Breast epithelium (tissue), 4 donors: ENCODE results near the gene PCARE. TPM values are rescaled to one million over a fixed set of nuclear protein-coding genes. Genes with fewer than 3 reads are reported as not detected.
"Not testable (repeated sequence)": the region's sequence is repeated elsewhere in the genome, so short reads cannot be mapped to it uniquely, and the experiment has no call there.

ENCODE experiments used
- DNase-seq, 2 donors: peaks; one replicate each; pipeline ENCODE4 v3.0.0-alpha.2; 2019; ENCODE audit warnings: low spot score in 2 of 2
- H3K27ac ChIP-seq, 2 donors: fragments of 200-600 bp; sonication (generic) in 1 of 2; one replicate each; pipeline ENCODE4 v1.5.1; 2016 to 2019; ENCODE audit warnings: mild to moderate bottlenecking in 1 of 2
- H3K27me3 ChIP-seq, 2 donors: fragments of 200-600 bp; sonication (generic) in 1 of 2; one replicate each; pipeline versions ENCODE4 v1.5.1 to v1.6.0; 2017 to 2019; ENCODE audit warnings: control low read depth in 1 of 2, mild to moderate bottlenecking in 1 of 2
- H3K36me3 ChIP-seq: fragments of 200-600 bp; one replicate; pipeline ENCODE4 v1.5.1; 2019
- H3K4me1 ChIP-seq, 2 donors: fragments of 200-600 bp; sonication (generic); one replicate each; pipeline ENCODE4 v1.5.1; 2016 to 2019; ENCODE audit warnings: control low read depth in 1 of 2
- H3K4me3 ChIP-seq, 3 donors: fragments of 200-600 bp; sonication (generic); 1 replicate in 2 of 3; 2 replicates in 1 of 3; pipeline ENCODE4 v1.5.1; 2016 to 2019; ENCODE audit warnings: mild to moderate bottlenecking in 3 of 3, moderate library complexity in 2 of 3
- H3K9me3 ChIP-seq, 2 donors: fragments of 200-600 bp; sonication (generic) in 1 of 2; one replicate each; pipeline ENCODE4 v1.5.1; 2016 to 2019; ENCODE audit warnings: control low read depth in 1 of 2
- CTCF ChIP-seq, 3 donors: fragments of 450-650 bp; IDR thresholded peaks; one replicate each; pipeline ENCODE4 v1.5.1; 2016 to 2017; ENCODE audit warnings: antibody characterized with exemption in 3 of 3, mild to moderate bottlenecking in 3 of 3, moderate library complexity in 3 of 3
- POLR2A ChIP-seq: fragments of 450-650 bp; IDR thresholded peaks from one replicate; pipeline ENCODE4 v1.6.1; 2016; ENCODE audit warnings: antibody characterized with exemption, mild to moderate bottlenecking, moderate library complexity
- POLR2AphosphoS5 ChIP-seq, 3 donors: sonication (generic); formaldehyde crosslinking; IDR thresholded peaks; one replicate each; pipeline ENCODE4 v1.6.1; 2017; ENCODE audit warnings: antibody characterized with exemption in 3 of 3
- intact Hi-C: fragments of 100-400 bp; cut with DNase I; formaldehyde crosslinking; loops from one replicate; pipeline ENCODE4 v1.15.1; 2023; ENCODE audit warnings: low total_unique reads
- total RNA-seq, 3 donors: library from RNA; depleted of rRNA; stranded (reverse); fragments of >200 nt; gene quantifications; one replicate each; pipeline ENCODE4 v1.1.0, GENCODE V29; 2016

PCARE gene
- total RNA-seq, 3 donors from 2014 or later: not detected

DNA sequence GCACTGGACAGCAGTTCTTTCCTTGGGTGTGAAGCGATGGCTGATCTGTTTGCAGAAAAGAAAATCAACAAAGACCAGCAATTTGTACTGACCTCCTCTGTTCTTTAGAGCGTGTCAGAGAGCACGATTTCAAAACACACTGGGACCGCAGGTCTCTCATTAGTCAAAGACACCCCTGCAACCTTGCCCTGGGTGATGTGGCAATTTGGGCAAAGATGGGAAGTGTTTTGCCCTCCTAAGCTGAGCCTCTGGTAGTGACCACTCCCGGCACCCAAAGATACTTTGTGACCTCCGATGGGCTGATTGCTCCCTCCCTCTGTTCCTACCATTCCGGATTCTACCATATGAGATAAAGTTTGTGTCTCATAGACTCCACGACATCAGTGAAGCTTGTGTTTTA, 22.6 kb upstream of the PCARE start:
- Histone ChIP-seq H3K4me3 (no peak overlapping the region), H3K9me3 (no peaks in the 10 kb centered on the region), H3K36me3 (no peaks in the 10 kb centered on the region), H3K27me3 (no peaks in the 10 kb centered on the region), H3K4me1 (no peaks in the 10 kb centered on the region), H3K27ac (peak overlapping the region; percentile 60 to 69)
- intact Hi-C loops: no loop called here
- no peak for DNase-seq
- no peak for TF ChIP-seq CTCF (IDR thresholded peaks at IDR 0.05)
- no peak for TF ChIP-seq POLR2AphosphoS5 (IDR thresholded peaks at IDR 0.05)
- no peak for TF ChIP-seq POLR2A

DNA sequence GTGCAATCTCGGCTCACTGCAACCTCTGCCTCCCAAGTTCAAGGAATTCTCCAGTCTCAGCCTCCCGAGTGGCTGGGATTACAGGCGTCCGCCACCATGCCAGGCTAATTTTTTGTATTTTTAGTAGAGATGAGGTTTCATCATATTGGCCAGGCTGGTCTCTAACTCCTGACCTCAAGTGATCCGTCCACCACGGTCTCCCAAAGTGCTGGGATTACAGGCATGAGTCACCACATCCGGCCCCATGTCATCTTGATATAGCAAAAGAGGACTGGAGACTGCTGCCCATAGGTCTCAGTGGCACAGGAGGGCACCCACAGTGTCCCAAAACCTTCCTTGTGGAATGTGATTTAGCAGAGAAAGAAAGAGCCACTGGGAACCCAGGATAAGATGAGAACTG, 16.0 kb upstream of the PCARE start:
- DNase-seq, H3K9me3 ChIP-seq, H3K27me3 ChIP-seq, H3K4me1 ChIP-seq, H3K27ac ChIP-seq, H3K4me3 ChIP-seq, H3K36me3 ChIP-seq, intact Hi-C loops: not testable (repeated sequence)

DNA sequence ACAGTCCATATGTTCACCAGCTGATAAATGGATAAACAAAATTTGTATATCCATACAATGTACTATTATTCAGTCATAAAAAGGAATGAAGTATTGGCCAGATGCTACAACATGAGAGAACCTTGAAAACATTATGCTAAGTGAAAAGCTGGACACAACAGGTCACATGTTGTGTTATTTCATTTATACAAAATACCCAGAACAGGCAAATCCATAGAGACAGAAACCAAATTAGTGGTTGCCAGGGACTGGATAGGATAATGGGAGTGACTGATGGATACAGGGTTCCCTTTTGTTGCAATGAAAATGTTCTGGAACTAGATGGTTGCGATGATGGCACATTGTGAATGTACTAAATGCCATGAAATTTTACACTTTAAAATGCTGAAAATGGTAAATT, 10.2 kb upstream of the PCARE start:
- Histone ChIP-seq H3K27me3 (no peaks in the 10 kb centered on the region), H3K4me1 (no peaks in the 10 kb centered on the region), H3K36me3 (no peaks in the 10 kb centered on the region), H3K9me3 (peaks cover 12 to 13% of the 10 kb centered on the region in 2 donors), H3K27ac (no peak overlapping the region), H3K4me3 (no peak overlapping the region)
- intact Hi-C loops: no loop called here
- TF ChIP-seq CTCF (IDR thresholded peaks at IDR 0.05) (no peak), POLR2AphosphoS5 (IDR thresholded peaks at IDR 0.05) (no peak), POLR2A (no peak)
- no peak for DNase-seq

GRCh38 chr2:29082804-29083495, 8.6 kb upstream of the PCARE start:
- H3K36me3 ChIP-seq: no peaks in the 10 kb centered on the region
- H3K9me3 ChIP-seq: peaks cover 17 to 23% of the 10 kb centered on the region in 2 donors
- no peaks in the 10 kb centered on the region for H3K4me1 ChIP-seq
- intact Hi-C loops: no loop called here
- no peak for TF ChIP-seq POLR2AphosphoS5 (IDR thresholded peaks at IDR 0.05)
- TF ChIP-seq CTCF (IDR thresholded peaks at IDR 0.05): no peak
- TF ChIP-seq POLR2A: no peak
- no peak overlapping the region for H3K27ac ChIP-seq
- no peak for DNase-seq
- no peak overlapping the region for H3K4me3 ChIP-seq
- H3K27me3 ChIP-seq: no peaks in the 10 kb centered on the region

- no peak overlapping the region for H3K27ac ChIP-seq
- no peaks in the 10 kb centered on the region for H3K36me3 ChIP-seq
- H3K27me3 ChIP-seq: no peaks in the 10 kb centered on the region
- no peak overlapping the region for H3K4me3 ChIP-seq
- DNase-seq: no peak
- intact Hi-C loops: no loop called here
- TF ChIP-seq POLR2AphosphoS5 (IDR thresholded peaks at IDR 0.05) (no peak), POLR2A (no peak), CTCF (IDR thresholded peaks at IDR 0.05) (no peak)
- peaks cover 17 to 23% of the 10 kb centered on the region in 2 donors for H3K9me3 ChIP-seq
- no peaks in the 10 kb centered on the region for H3K4me1 ChIP-seq
Observed at GRCh38 chr2:29080886-29081743, 6.8 kb upstream of the PCARE start.
